Vagina (tissue), 2 donors: ENCODE measurements around the gene ATXN1.

Experiments used
- POLR2A ChIP-seq, 2 donors: fragments of 450-650 bp; IDR thresholded peaks; one replicate each; pipeline ENCODE4 v1.6.1; 2017; ENCODE audit warnings: antibody characterized with exemption in 2 of 2, mild to moderate bottlenecking in 2 of 2, moderate library complexity in 2 of 2
- POLR2AphosphoS5 ChIP-seq, 2 donors: sonication (generic); formaldehyde crosslinking; IDR thresholded peaks; one replicate each; pipeline ENCODE4 v1.9.0; 2017; ENCODE audit warnings: antibody characterized with exemption in 2 of 2, mild to moderate bottlenecking in 2 of 2, low read depth in 1 of 2; ENCODE audit not compliant: insufficient read depth in 1 of 2
- TF ChIP-seq, protein P1 (sequence below), 3 experiments: fragments of 450-650 bp in 2 of 3; fragments of 200-600 bp in 1 of 3; sonication (generic) in 1 of 3; IDR thresholded peaks; one replicate each; pipeline ENCODE4 v1.5.1; 2017 to 2019; ENCODE audit warnings: antibody characterized with exemption in 3 of 3, mild to moderate bottlenecking in 2 of 3, moderate library complexity in 2 of 3

DNA sequence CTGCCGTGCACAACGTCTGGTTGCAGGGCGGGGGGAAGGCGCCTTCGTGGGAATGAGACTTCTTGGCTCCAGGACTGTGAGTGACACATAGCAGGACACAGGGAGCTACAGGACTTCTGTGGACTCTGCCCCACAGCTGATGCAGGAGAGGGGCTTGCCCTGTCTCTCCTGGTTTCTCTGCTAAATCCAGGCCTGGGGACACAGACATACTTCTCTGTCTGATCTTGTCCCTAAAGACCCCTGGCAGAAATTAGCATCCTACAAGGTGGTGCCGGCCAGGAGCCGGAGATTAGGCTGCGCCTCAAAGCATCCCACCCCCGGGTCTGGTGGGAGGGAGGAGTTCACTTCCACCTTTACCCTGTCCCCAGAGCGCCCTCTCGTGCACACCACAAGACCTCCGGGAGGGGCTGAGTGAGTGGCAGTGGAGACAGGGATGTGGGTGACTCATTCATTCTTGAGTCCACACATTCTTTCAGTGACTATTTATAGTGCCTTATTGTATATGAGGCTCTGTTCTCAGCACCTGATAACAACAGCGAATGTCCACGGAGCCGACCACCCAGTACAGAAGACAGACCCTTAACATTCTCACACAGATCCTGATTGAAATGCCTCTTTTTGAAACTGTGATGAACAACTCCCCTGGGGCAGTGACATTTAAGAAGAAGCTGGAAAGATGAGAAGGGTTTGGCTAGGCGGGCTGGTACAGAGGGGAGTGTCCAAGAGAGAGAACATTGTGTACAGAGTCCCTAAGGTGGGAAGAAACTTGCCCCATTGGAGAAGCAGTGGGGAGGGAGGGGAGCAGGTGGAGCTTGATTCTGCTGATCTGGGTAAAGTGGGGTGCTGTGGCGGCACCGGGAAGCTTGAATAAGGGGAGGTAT lies 483.9 kb downstream of the ATXN1 start:
- TF ChIP-seq, protein P1, sequence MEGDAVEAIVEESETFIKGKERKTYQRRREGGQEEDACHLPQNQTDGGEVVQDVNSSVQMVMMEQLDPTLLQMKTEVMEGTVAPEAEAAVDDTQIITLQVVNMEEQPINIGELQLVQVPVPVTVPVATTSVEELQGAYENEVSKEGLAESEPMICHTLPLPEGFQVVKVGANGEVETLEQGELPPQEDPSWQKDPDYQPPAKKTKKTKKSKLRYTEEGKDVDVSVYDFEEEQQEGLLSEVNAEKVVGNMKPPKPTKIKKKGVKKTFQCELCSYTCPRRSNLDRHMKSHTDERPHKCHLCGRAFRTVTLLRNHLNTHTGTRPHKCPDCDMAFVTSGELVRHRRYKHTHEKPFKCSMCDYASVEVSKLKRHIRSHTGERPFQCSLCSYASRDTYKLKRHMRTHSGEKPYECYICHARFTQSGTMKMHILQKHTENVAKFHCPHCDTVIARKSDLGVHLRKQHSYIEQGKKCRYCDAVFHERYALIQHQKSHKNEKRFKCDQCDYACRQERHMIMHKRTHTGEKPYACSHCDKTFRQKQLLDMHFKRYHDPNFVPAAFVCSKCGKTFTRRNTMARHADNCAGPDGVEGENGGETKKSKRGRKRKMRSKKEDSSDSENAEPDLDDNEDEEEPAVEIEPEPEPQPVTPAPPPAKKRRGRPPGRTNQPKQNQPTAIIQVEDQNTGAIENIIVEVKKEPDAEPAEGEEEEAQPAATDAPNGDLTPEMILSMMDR (IDR thresholded peaks at IDR 0.05), result no peak
- TF ChIP-seq POLR2AphosphoS5 (IDR thresholded peaks at IDR 0.05; ENCODE audit: insufficient read depth in 1 of 2, low read depth in 1 of 2) (peak in 1 of 2 donors; percentile 54), POLR2A (IDR thresholded peaks at IDR 0.05) (no peak)
